ENCODE data around the gene STING1.
A peak's percentile ranks its signal among the peaks of the same experiment; 100 is the strongest.
"Not testable (repeated sequence)": the region's sequence is repeated elsewhere in the genome, so short reads cannot be mapped to it uniquely, and the experiment has no call there.

Gene STING1

DNA sequence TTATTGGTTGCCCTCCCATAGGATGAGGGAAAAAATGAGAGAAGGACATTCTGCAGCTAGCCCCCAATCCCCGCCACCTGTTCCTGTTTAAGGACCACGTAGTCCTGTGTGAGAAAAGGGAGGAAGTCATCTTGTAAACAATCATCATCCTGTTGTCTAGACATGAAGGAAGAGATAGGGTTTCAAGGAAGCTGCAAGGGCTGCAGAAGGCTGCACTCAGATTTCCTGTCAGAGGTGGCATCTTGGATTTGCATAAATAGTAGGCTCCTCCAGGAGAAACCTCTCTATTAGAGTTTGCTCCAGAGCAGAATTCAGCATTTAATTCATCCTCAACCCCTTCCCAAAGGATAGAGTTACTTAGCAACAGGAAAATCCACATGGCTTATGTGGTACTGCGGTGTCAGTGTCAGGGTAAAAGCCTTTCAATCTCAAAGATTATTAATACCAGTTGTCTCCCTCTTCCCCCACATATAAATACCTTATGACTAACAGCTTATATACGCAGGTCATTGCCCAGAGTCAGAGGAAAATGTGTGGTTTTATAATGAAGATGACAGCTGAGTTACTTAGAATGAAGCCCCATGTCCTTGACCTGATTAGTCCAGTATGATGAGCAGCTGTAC lies 38.6 kb downstream of the STING1 start:
- Histone ChIP-seq H3K4me3 (ENCODE audit: low read depth, low read length, poor library complexity, severe bottlenecking) (no peak overlapping the region), H2AFZ (ENCODE audit: low read length) (no peak overlapping the region), H3K79me2 (ENCODE audit: insufficient read depth, low read length) (no peaks in the 10 kb centered on the region), H3K27me3 (ENCODE audit: insufficient read depth, low read length) (no peaks in the 10 kb centered on the region; the same call in 1 of the 2 replicates), H3K4me2 (ENCODE audit: low read length) (no peak overlapping the region), H3K4me1 (ENCODE audit: insufficient read depth, low read length, severe bottlenecking) (peaks cover 5% of the 10 kb centered on the region), H3K36me3 (ENCODE audit: insufficient read depth, low read length) (no peaks in the 10 kb centered on the region), H3K27ac (ENCODE audit: low read depth, low read length, poor library complexity, severe bottlenecking) (no peak overlapping the region), H3F3A (ENCODE audit: insufficient read depth, low read length) (no peaks in the 10 kb centered on the region), H3K9me3 (ENCODE audit: low read length) (no peaks in the 10 kb centered on the region), H3K9ac (ENCODE audit: low read length) (no peak overlapping the region), H3K9me2 (ENCODE audit: low read depth, low read length) (no peaks in the 10 kb centered on the region), H4K20me1 (ENCODE audit: insufficient read depth, low read length) (no peaks in the 10 kb centered on the region)
- TF ChIP-seq CTCF (IDR thresholded peaks at IDR 0.05; ENCODE audit: low read length), result no peak

GRCh38 chr5:139440416-139440815 lies 42.1 kb downstream of the STING1 start:
- H3K27ac ChIP-seq (ENCODE audit: low read depth, low read length, poor library complexity, severe bottlenecking); H3K9me3 ChIP-seq (ENCODE audit: low read length); H3K36me3 ChIP-seq (ENCODE audit: insufficient read depth, low read length); H3K4me2 ChIP-seq (ENCODE audit: low read length); H2AFZ ChIP-seq (ENCODE audit: low read length); H3K9me2 ChIP-seq (ENCODE audit: low read depth, low read length); H3K27me3 ChIP-seq (ENCODE audit: insufficient read depth, low read length); H4K20me1 ChIP-seq (ENCODE audit: insufficient read depth, low read length); H3K4me3 ChIP-seq (ENCODE audit: low read depth, low read length, poor library complexity, severe bottlenecking); H3K79me2 ChIP-seq (ENCODE audit: insufficient read depth, low read length); H3K9ac ChIP-seq (ENCODE audit: low read length); H3F3A ChIP-seq (ENCODE audit: insufficient read depth, low read length): not testable (repeated sequence)
- peaks cover 11% of the 10 kb centered on the region for H3K4me1 ChIP-seq (ENCODE audit: insufficient read depth, low read length, severe bottlenecking)

DNA sequence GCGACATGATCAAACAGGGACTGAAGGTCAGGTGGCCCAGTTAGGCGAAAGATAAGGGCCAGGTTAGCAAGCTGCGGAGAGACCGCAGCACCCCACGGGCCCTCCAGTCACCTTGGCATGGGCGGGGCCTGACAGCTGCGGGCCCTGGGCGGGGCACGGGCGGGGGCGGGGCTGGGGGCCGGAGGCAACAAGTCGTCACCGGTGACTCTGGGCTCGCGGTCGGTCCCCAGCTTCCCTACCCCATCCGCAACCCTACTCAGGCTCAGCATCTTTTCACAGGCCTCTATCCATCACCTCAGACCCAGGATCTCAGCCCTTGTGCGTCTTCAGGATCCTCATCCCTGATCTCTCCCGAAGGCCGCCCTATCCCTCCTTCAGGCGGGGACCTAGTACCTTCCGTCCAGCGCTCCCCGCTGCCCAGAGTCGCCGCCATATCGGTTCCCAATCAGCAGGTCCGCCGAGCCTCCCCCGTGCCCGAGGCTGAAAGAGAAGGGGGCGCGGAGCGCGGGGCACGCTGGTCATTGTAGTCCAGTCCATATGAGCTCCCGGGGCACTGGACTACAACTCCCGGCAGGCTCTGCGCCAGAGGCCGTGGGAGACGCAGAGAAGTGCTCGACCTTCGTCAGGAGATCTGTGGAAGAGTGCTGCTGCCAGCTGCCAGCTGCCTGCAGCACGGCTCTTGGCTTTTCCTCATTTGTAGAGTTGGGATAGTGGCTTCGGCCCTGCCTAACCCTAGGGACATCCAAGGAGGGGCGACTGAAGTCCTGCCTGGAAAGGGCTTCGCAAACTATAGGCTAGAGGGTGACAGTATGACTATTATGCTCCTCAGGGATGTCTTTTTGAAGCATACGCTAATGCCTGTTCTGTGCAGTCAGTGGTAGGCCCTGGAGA lies 43.3 kb downstream of the STING1 start, which contains the start of gene DNAJC18:
Gene DNAJC18, minus strand, starts transcription at position 513 of the 891 bp plus-strand sequence. Its CDS starts 80 bp downstream, at position 433.
- Histone ChIP-seq H3F3A (ENCODE audit: insufficient read depth, low read length) (no peaks in the 10 kb centered on the region), H3K36me3 (ENCODE audit: insufficient read depth, low read length) (no peaks in the 10 kb centered on the region), H3K27ac (ENCODE audit: low read depth, low read length, poor library complexity, severe bottlenecking) (peak within 1 kb of the TSS; percentile 47), H4K20me1 (ENCODE audit: insufficient read depth, low read length) (no peaks in the 10 kb centered on the region), H2AFZ (ENCODE audit: low read length) (peak within 1 kb of the TSS; percentile 89; the same call in 1 of the 2 replicates), H3K27me3 (ENCODE audit: insufficient read depth, low read length) (no peaks in the 10 kb centered on the region), H3K9me3 (ENCODE audit: low read length) (no peaks in the 10 kb centered on the region), H3K9ac (ENCODE audit: low read length) (peak within 1 kb of the TSS; percentile 88), H3K4me2 (ENCODE audit: low read length) (peak within 1 kb of the TSS; percentile 85), H3K4me3 (ENCODE audit: low read depth, low read length, poor library complexity, severe bottlenecking) (peak within 1 kb of the TSS; percentile 89), H3K9me2 (ENCODE audit: low read depth, low read length) (no peaks in the 10 kb centered on the region), H3K4me1 (ENCODE audit: insufficient read depth, low read length, severe bottlenecking) (peaks cover 11% of the 10 kb centered on the region), H3K79me2 (ENCODE audit: insufficient read depth, low read length) (no peaks in the 10 kb centered on the region)
- no peak for TF ChIP-seq EZH2 (IDR thresholded peaks at IDR 0.05; ENCODE audit: borderline replicate concordance, low read length)
- no peak for TF ChIP-seq CTCF (IDR thresholded peaks at IDR 0.05; ENCODE audit: low read length)
